ENCODE measurements around the gene GEMIN5. TPM values are rescaled to one million over a fixed set of nuclear protein-coding genes. Genes with fewer than 3 reads are reported as not detected.

GEMIN5 gene
- total and polyA plus RNA-seq, 2 of the 8 experiments (the other 6 are each of a cell fraction or from before 2014, with no cell fraction given), result 12.8 to 47.0 TPM

GRCh38 chr5:154858297-154858971 is 79.6 kb downstream of the GEMIN5 start, which contains the start of gene CNOT8:
Gene CNOT8, plus strand, starts transcription at chr5:154858627. Its CDS starts 4,652 bp downstream, at chr5:154863279.
- FAIRE-seq, result no peak
- H2BK12ac ChIP-seq (ENCODE audit: low read depth, low read length), result peak within 1 kb of the TSS; percentile 43; the same call in 1 of the 2 replicates
- H3K4me1 ChIP-seq (replicated peaks in 1 of 4; ENCODE audit: control insufficient read depth in 3 of 4, insufficient read depth in 4 of 4, low read length in 3 of 4), result peaks cover 0 to 9% (median 5%) of the 10 kb centered on the region in 4 experiments; a peak in 6 of 7 replicates
- peak within 1 kb of the TSS; percentile 94 for H3K56ac ChIP-seq (replicated peaks; ENCODE audit: insufficient read length, low read depth, low read length)
- peak within 1 kb of the TSS; percentile 55 to 98 (median 72) for H3K4me3 ChIP-seq (ENCODE audit: extremely low read depth in 1 of 4, insufficient read depth in 2 of 4, low read depth in 3 of 4, low read length in 4 of 4)
- ChIA-PET CTCF (ENCODE audit: partially characterized antibody) (interaction anchor here (0.6 to 1.9 kb wide), 4 partner anchors 13 to 210 kb away, joined by 3 to 4 read pairs (median 4); no protein-coding TSS in a partner anchor), POLR2A (ENCODE audit: partially characterized antibody) (interaction anchor here (0.6 to 2.4 kb wide), 28 partner anchors 8 to 406 kb away, joined by 3 to 21 read pairs (median 4); partner anchors contain the start of gene FAXDC2)
- H2BK5ac ChIP-seq (ENCODE audit: low read depth, low read length), result peak within 1 kb of the TSS; percentile 98
- no peaks in the 10 kb centered on the region for H3K27me3 ChIP-seq (replicated peaks in 1 of 4; ENCODE audit: control insufficient read depth in 3 of 4, extremely low read depth in 1 of 4, insufficient read depth in 3 of 4, low read length in 3 of 4)
- peak within 1 kb of the TSS; percentile 98 for H3K27ac ChIP-seq (ENCODE audit: low read depth, low read length)
- peak; percentile 95 to 98 for DNase-seq (ENCODE audit: low read depth in 1 of 2, low spot score in 2 of 2)
- H2BK20ac ChIP-seq (ENCODE audit: low read length), result no peak within 1 kb of the TSS
- peaks cover 5% of the 10 kb centered on the region; the same call in 1 of the 2 replicates for H3K79me1 ChIP-seq (ENCODE audit: low read depth, low read length)
- no peak within 1 kb of the TSS for H3K14ac ChIP-seq (ENCODE audit: insufficient read length)
- peak within 1 kb of the TSS; percentile 100 for H4K8ac ChIP-seq (ENCODE audit: extremely low read depth, insufficient read depth, low read length)
- H3K9me3 ChIP-seq (ENCODE audit: insufficient read depth in 2 of 2, low read depth in 1 of 2, low read length in 1 of 2), result no peaks in the 10 kb centered on the region
- peaks cover 2 to 5% (median 4%) of the 10 kb centered on the region in 4 experiments; a peak in 5 of 8 replicates for H3K36me3 ChIP-seq (ENCODE audit: control insufficient read depth in 2 of 4, insufficient read depth in 4 of 4, low read length in 3 of 4)
- peak within 1 kb of the TSS; percentile 93 to 98 (median 95) for H3K9ac ChIP-seq (replicated peaks in 1 of 4; ENCODE audit: extremely low read depth in 1 of 4, low read depth in 3 of 4, low read length in 3 of 4)
- H2AFZ ChIP-seq (ENCODE audit: low read length), result peak within 1 kb of the TSS; percentile 89
- peaks cover 7% of the 10 kb centered on the region for H3K23me2 ChIP-seq (ENCODE audit: low read depth, low read length)
- peak within 1 kb of the TSS; percentile 98 for H4K5ac ChIP-seq (ENCODE audit: insufficient read length, low read depth, low read length)
- WGBS, 2 experiments (ENCODE audit: extremely low coverage in 1 of 2, insufficient coverage in 1 of 2, insufficient read length in 1 of 2, insufficient replicate concordance in 2 of 2, low coverage in 1 of 2, low lambda C conversion rate in 2 of 2, missing lambda C conversion rate in 1 of 2), result 1% methylated on average over 54 of the region's 65 CpGs; no CpG with 5 or more reads in 1 of the 2 experiments
- 0 out of 2 replicates have a peak within 1 kb of the TSS, but pooled peaks have one; percentile 81 for H2BK15ac ChIP-seq (ENCODE audit: low read length)
- H3K4ac ChIP-seq (replicated peaks; ENCODE audit: insufficient read length, low read depth, low read length), result peak within 1 kb of the TSS; percentile 97
- peak within 1 kb of the TSS; percentile 88 for H2BK120ac ChIP-seq (replicated peaks; ENCODE audit: low read depth, low read length)
- peak within 1 kb of the TSS; percentile 97 for H4K91ac ChIP-seq (replicated peaks; ENCODE audit: insufficient read length, low read length)
- H4K20me1 ChIP-seq (replicated peaks in 1 of 2; ENCODE audit: control insufficient read depth in 1 of 2, insufficient read depth in 2 of 2, low read length in 2 of 2), result peaks cover 3 to 4% of the 10 kb centered on the region in 2 experiments
- H3K79me2 ChIP-seq (ENCODE audit: control insufficient read depth in 1 of 2, insufficient read depth in 2 of 2, low read length in 2 of 2), result peaks cover 22 to 47% of the 10 kb centered on the region in 2 experiments
- peak within 1 kb of the TSS; percentile 97 for H3K18ac ChIP-seq (ENCODE audit: extremely low read depth, low read length)
- H3K23ac ChIP-seq (ENCODE audit: insufficient read length), result peak within 1 kb of the TSS; percentile 92
- no peak within 1 kb of the TSS for H2AK5ac ChIP-seq (ENCODE audit: low read depth, low read length)
- peak within 1 kb of the TSS; percentile 83 to 92 for H3K4me2 ChIP-seq (ENCODE audit: insufficient read depth in 1 of 2, low read depth in 2 of 2, low read length in 2 of 2)
- TF ChIP-seq TAF1 (IDR thresholded peaks at IDR 0.05; ENCODE audit: low read depth, low read length) (peak; percentile 85), BACH1 (IDR thresholded peaks at IDR 0.05; ENCODE audit: low read length) (peak; percentile 82), HDAC2 (IDR thresholded peaks at IDR 0.05; ENCODE audit: borderline replicate concordance in 1 of 2, low read depth in 2 of 2, low read length in 2 of 2) (peak in 1 of 2 experiments; percentile 64; a peak in 1 of 4 replicates), SRF (IDR thresholded peaks at IDR 0.05; ENCODE audit: low read depth, low read length) (no peak), CHD2 (IDR thresholded peaks at IDR 0.05; ENCODE audit: low read length) (no peak; the same call in 1 of the 2 replicates), RAD21 (IDR thresholded peaks at IDR 0.05 in 1 of 2, conservative IDR thresholded peaks at IDR 0.05 in 1 of 2; ENCODE audit: low read depth in 2 of 2, low read length in 2 of 2) (no peak), RFX5 (IDR thresholded peaks at IDR 0.05; ENCODE audit: borderline replicate concordance, low read depth, low read length) (no peak), SP1 (IDR thresholded peaks at IDR 0.05; ENCODE audit: low read depth, low read length) (peak; percentile 3; the same call in 1 of the 2 replicates), KDM1A (IDR thresholded peaks at IDR 0.05; ENCODE audit: borderline replicate concordance, low read length) (no peak), JUND (IDR thresholded peaks at IDR 0.05; ENCODE audit: low read length) (peak; percentile 23; the same call in 1 of the 2 replicates), KDM5A (IDR thresholded peaks at IDR 0.05; ENCODE audit: low read length) (no peak), FOSL1 (IDR thresholded peaks at IDR 0.05; ENCODE audit: insufficient read depth, low read depth, low read length) (no peak)

All from H1 (cell line).